Ishikawa (cell line): ENCODE data around the gene PBX4.

Experiments used
- CEBPB ChIP-seq: IDR thresholded peaks from 2 replicates; pipeline ENCODE4 v1.6.1; 2012
- CREB1 ChIP-seq: IDR thresholded peaks from 2 replicates; pipeline ENCODE4 v1.6.1; 2012; ENCODE audit warnings: low read depth
- EGR1 ChIP-seq: IDR thresholded peaks from 2 replicates; pipeline ENCODE4 v1.6.1; 2012
- EP300 ChIP-seq: IDR thresholded peaks from 2 replicates; pipeline ENCODE4 v1.6.1; 2012; ENCODE audit warnings: borderline replicate concordance
- FOXM1 ChIP-seq: IDR thresholded peaks from 2 replicates; pipeline ENCODE4 v1.6.1; 2012; ENCODE audit warnings: low read depth, borderline replicate concordance
- MAX ChIP-seq: IDR thresholded peaks from 2 replicates; pipeline ENCODE4 v1.6.1; 2012
- NFIC ChIP-seq: IDR thresholded peaks from 2 replicates; pipeline ENCODE4 v1.6.1; 2012
- RAD21 ChIP-seq: IDR thresholded peaks from 2 replicates; pipeline ENCODE4 v1.6.1; 2012; ENCODE audit warnings: low read depth
- TAF1 ChIP-seq: IDR thresholded peaks from 2 replicates; pipeline ENCODE4 v1.6.1; 2012; ENCODE audit warnings: low read depth, mild to moderate bottlenecking
- TCF12 ChIP-seq: IDR thresholded peaks from 2 replicates; pipeline ENCODE4 v1.6.1; 2012; ENCODE audit warnings: low read depth
- TEAD4 ChIP-seq: IDR thresholded peaks from 2 replicates; pipeline ENCODE4 v1.6.1; 2012
- YY1 ChIP-seq: IDR thresholded peaks from 2 replicates; pipeline ENCODE4 v1.6.1; 2012; ENCODE audit warnings: low read depth
- ZBTB7A ChIP-seq: IDR thresholded peaks from 2 replicates; pipeline ENCODE4 v1.6.1; 2012; ENCODE audit warnings: low read depth
- TF ChIP-seq, protein P1 (sequence below): IDR thresholded peaks from 2 replicates; pipeline ENCODE4 v1.6.1; 2012
- TF ChIP-seq, protein P2 (sequence below): IDR thresholded peaks from 2 replicates; pipeline ENCODE4 v1.6.1; 2012; ENCODE audit warnings: low read depth, mild to moderate bottlenecking

PBX4 gene

DNA sequence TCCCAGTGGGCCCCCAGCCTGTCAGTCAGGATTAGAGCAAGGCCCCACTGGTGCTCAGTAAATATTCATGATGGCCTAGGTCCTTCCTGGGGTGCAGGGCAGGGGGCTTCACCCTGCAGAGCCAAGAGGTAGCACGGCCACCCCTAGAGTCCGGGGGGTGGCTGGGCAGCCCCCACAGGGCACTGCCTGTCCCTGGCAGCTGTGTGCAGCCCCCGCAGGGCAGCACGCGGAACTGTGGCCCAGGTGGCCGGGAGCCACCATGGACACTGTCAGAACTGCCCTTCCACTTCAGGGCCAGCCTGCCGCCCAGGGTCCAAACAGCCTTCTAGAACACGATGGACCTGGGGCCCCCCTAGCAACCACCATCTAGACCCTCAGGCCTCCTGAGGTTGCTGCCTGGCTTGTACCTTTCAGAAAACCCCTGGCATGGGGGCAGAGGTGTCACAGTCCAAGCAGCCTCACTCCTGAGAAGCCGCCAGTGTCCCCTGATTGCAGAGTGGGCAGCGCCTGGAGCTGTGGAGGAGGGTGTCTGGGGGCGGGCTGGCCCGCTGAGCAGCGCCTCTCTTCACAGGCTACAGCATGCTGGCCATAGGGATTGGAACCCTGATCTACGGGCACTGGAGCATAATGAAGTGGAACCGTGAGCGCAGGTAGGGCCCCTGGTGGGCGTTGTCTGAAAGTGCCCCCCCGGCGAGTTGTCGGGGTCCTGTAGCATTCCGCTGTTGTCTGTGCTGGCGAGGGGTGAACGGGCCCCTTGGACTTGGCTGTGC, 92.7 kb downstream of the PBX4 start:
- TF ChIP-seq, protein P1, sequence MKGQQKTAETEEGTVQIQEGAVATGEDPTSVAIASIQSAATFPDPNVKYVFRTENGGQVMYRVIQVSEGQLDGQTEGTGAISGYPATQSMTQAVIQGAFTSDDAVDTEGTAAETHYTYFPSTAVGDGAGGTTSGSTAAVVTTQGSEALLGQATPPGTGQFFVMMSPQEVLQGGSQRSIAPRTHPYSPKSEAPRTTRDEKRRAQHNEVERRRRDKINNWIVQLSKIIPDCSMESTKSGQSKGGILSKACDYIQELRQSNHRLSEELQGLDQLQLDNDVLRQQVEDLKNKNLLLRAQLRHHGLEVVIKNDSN = no peak
- TF ChIP-seq ZBTB7A (no peak), RAD21 (no peak), TEAD4 (no peak), YY1 (no peak), EGR1 (no peak), CEBPB (no peak), CREB1 (no peak), TAF1 (no peak), NFIC (no peak), TCF12 (no peak), MAX (no peak)
- TF ChIP-seq, protein P2, sequence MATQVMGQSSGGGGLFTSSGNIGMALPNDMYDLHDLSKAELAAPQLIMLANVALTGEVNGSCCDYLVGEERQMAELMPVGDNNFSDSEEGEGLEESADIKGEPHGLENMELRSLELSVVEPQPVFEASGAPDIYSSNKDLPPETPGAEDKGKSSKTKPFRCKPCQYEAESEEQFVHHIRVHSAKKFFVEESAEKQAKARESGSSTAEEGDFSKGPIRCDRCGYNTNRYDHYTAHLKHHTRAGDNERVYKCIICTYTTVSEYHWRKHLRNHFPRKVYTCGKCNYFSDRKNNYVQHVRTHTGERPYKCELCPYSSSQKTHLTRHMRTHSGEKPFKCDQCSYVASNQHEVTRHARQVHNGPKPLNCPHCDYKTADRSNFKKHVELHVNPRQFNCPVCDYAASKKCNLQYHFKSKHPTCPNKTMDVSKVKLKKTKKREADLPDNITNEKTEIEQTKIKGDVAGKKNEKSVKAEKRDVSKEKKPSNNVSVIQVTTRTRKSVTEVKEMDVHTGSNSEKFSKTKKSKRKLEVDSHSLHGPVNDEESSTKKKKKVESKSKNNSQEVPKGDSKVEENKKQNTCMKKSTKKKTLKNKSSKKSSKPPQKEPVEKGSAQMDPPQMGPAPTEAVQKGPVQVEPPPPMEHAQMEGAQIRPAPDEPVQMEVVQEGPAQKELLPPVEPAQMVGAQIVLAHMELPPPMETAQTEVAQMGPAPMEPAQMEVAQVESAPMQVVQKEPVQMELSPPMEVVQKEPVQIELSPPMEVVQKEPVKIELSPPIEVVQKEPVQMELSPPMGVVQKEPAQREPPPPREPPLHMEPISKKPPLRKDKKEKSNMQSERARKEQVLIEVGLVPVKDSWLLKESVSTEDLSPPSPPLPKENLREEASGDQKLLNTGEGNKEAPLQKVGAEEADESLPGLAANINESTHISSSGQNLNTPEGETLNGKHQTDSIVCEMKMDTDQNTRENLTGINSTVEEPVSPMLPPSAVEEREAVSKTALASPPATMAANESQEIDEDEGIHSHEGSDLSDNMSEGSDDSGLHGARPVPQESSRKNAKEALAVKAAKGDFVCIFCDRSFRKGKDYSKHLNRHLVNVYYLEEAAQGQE = no peak

GRCh38 chr19:19524053-19524452, 94.4 kb downstream of the PBX4 start:
- TF ChIP-seq FOXM1 = no peak

DNA sequence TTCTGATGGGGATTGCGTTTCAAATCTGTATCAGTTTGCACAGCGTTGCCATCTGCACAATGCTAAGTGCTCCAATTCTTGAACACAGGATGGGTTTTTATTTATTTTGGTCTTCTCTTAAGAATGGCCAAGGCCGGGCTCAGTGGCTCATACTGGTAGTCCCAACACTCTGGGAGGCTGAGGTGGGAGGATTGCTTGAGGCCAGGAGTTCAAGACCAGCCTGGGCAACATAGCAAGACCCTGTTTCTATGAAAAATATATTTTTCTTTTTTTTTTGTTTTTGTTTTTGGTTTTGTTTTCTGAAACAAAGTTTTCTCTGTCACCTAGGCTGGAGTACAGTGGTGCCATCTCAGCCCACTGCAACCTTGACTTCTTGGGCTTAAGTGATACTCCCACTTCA, 95.3 kb downstream of the PBX4 start:
- TF ChIP-seq CREB1 (no peak), EGR1 (no peak), TEAD4 (no peak), FOXM1 (no peak), TCF12 (no peak), TAF1 (no peak), EP300 (no peak), YY1 (no peak), MAX (no peak), NFIC (no peak), CEBPB (no peak)
- TF ChIP-seq, protein P2 = no peak

GRCh38 chr19:19520989-19521388, 97.5 kb downstream of the PBX4 start:
- no peak for TF ChIP-seq TCF12
- no peak for TF ChIP-seq ZBTB7A
- TF ChIP-seq YY1 = no peak
- no peak for TF ChIP-seq EP300
- TF ChIP-seq TAF1 = no peak

DNA sequence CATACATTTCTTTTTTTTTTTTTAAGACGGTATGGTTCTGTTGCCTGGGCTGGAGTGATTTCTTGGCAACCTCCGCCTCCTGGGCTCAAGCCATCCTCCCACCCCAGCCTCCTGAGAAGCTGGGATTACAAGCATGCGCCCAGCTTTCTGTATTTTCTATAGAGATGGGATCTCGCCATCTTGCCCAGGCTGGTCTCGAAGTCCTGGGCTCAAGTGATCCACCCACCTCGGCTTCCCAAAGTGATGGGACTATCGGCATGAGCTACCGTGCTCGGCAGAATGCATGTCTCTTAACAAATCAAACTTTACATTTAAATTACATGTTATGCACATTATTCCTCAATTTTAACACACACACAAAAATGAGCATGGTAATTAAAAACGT, 101.3 kb downstream of the PBX4 start:
- no peak for TF ChIP-seq TCF12
- TF ChIP-seq RAD21 = no peak
- TF ChIP-seq ZBTB7A = no peak
- TF ChIP-seq EP300 = no peak
- TF ChIP-seq, protein P2 = no peak
- no peak for TF ChIP-seq EGR1
- TF ChIP-seq TEAD4 = no peak
- TF ChIP-seq CREB1 = no peak
- no peak for TF ChIP-seq FOXM1
- TF ChIP-seq NFIC = no peak
- no peak for TF ChIP-seq TAF1
- TF ChIP-seq MAX = no peak
